HG02763 (cell line): ENCODE measurements around the gene CNST.
"Not testable (repeated sequence)": the region's sequence is repeated elsewhere in the genome, so short reads cannot be mapped to it uniquely, and the experiment has no call there.

Source experiments
- ATAC-seq: cut with Tn5 transposase; IDR thresholded peaks from one replicate; pipeline ENCODE4 v1.9.1; 2021; ENCODE audit warnings: mild to moderate bottlenecking, moderate library complexity; ENCODE audit not compliant: unreplicated experiment

Gene CNST

DNA sequence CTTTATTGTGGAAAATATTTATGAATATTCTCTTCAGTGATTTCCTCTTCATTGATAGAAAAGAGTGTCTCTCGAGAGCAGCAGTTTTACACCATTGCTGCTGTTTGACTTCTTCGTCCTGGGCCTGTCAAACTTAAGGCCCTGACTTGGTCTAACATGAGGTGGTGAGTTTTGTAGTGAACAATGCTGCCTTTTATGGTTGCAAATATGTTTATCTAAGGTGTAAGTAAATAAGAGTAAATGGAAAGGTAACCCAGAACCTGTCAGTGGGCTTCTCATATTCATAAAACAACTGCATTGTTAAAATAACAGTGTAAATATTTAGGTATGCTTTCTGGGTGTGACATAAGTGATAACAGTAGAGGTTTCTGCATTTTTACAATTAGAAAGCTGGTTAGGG is 95.2 kb downstream of the CNST start:
- no peak for ATAC-seq

DNA sequence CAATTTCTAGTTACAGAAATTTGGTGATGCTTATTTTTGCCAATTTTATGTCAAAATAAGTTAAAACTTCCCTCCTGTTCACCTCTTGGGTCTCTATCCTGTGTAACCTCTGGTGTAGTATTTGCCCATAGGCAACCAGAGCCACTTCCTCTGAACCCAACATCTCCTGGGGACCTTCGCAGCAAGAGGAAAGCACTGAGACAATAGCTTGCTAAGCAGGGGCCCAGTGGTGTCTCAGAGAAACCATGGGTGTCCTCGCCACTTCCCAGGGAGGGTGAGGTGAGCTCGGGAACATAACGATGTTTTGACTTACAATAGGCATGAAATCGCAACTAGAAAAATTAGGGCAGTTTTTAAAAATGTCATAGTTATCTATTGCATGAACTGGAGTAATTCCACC is 101.5 kb downstream of the CNST start:
- no peak for ATAC-seq

DNA sequence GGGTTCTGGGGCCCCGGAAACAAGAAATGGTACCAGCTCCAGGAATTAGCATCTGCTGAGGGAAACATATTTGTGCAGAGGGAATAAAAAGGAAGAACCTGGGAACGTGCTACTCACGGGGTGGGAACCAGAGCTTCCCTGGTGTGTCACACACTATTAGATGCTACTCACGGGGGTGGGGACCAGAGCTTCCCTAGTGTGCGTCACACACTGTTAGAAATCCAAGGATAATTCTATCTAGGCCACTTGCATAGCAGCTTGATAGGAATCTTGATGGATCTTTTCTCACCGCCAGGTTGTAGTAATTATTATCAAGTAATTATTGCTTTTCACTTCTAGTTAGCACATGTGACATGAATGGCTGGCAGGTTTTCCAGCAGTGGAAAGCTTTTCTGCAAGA is 103.4 kb downstream of the CNST start:
- ATAC-seq: no peak

DNA sequence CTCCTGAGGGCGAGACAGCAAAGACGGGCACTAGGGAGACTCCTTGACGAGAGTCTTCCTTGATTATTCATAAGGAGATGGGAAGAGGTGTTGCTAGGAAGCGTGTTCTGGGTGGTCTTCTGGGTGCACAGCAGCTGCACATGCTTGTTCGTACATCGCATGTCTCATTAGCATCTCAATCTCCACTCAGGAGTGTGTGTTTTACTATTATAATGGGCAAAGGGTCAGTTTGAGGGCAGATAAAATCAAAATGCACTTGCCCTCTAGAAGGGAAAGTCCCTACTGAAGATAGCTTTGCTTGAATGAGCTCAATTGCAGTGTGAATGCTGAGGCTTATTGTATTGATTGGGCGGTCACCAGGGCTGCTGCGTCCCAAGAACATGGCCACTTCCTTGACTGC is 107.8 kb downstream of the CNST start:
- ATAC-seq: no peak

DNA sequence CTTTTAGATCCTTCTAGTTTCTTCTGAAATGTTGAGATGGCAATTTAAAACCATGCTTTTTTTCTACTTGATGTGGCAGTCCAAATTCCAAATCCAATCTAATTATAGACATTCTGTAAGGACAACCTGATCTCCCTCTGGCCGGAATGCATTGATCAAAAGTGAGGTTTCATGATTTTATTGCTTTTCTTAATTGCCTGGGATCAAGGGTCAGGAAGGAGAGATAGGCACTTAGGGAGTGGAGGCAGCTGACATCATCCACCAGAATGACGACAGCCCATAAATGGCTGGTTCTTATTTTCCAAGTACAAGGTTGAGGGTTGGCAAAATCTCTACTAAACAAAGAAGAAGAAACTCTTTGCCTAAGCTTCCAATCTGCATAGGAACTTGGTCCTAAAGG is 111.6 kb downstream of the CNST start:
- ATAC-seq: no peak

DNA sequence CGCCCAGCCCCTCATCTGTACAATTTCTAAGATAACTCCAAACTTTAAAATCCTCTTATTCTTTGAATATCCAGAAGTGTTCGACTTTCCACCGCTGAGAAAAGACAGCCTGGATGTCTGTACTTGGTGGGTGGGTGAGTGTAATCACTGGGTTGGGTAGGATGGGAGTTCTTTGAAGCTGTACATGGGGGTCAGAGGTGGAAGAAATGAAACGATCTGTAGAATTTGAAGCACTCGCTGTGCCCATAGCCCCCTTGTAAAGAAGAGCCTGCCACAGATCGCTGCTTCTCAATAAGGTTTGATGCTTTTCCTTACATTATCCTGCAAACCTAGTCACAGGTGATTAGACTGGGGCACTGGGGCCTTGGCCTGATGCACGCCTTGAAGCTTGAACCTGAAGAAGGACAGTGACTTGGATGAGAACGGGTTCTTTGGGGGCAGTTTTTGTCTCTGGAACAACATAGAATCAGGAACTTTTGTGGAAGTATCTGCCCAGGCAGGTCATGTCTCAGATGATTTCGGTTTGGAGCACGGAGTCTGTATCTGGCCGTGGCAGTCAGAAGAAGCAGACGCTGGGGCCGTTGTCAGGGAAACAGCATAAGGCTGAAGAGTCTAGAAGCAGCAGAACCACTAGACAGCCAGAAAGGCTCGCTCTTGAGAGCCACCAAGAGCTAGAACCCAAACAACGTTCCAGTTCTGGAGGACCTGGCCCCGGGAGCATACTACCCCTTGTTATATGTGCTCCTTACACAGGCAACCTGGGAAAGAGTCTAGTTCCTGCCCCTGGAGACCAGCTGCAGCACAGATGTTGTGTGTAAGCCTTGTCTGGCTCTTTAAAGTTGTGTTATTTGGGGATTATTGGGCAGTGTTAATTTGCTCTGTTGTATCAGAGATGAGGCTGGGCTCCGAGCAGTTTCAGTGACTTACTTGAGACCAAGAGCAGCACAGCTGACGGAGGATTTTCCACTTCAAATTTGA is 112.8 kb downstream of the CNST start:
- ATAC-seq: no peak

DNA sequence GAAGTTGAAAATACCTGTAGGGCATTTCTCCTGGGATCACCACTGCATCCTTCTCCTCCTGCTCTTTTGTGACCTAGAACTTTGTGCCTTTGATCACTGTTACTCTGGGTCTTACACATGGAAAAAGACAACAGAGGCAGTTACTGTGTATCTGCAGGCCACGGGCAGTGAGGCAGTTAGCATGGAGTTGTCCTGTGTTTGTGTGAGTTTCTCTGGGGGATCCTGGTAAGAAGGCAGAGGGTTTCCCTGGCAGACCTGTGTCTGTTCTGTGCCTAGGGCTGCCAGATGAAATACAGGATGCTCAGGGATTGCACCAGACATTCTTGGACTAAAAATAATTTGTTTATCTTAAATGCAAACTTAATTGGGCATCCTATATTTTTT is 113.5 kb downstream of the CNST start:
- no peak for ATAC-seq

DNA sequence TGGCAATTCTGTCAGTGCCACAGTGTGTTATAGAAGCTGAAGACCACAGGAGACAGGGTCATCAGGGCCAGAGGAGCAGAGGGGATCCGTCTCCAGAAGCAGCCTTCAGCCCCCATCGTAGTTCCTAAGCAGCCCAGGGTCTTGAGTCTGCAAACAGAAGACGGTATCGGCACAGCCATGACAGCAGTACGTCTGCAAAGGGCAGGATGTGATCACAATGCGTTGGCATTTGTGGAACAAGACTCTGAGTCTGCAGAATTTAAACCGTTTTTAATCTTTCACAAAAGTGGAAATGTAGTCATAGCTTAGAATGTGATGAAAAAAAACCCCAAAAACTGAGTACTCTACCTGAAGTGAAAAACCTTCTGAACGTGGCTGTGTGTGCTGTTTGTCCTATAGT is 113.9 kb downstream of the CNST start:
- no peak for ATAC-seq

DNA sequence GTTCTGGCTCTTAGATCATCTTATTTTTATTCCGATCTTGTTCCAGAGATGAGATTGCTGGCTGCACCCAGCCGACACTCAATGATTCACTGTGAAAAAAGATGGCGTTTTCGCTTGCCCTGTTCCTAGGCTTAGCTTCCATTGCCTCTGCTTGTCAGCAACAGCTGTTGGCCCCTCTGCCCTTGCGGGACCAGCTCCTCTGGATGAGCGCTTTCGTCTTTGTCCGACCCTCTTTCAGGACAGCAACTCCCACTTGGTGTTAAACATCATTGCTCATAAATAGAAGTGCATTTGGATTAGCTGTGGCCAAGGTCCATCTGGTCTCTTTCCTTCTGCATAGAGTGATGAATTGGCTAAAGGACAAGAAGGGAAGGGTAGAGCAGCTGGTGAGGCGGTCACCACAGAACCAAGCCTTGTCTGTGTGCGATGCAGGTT is 114.5 kb downstream of the CNST start:
- no peak for ATAC-seq

DNA sequence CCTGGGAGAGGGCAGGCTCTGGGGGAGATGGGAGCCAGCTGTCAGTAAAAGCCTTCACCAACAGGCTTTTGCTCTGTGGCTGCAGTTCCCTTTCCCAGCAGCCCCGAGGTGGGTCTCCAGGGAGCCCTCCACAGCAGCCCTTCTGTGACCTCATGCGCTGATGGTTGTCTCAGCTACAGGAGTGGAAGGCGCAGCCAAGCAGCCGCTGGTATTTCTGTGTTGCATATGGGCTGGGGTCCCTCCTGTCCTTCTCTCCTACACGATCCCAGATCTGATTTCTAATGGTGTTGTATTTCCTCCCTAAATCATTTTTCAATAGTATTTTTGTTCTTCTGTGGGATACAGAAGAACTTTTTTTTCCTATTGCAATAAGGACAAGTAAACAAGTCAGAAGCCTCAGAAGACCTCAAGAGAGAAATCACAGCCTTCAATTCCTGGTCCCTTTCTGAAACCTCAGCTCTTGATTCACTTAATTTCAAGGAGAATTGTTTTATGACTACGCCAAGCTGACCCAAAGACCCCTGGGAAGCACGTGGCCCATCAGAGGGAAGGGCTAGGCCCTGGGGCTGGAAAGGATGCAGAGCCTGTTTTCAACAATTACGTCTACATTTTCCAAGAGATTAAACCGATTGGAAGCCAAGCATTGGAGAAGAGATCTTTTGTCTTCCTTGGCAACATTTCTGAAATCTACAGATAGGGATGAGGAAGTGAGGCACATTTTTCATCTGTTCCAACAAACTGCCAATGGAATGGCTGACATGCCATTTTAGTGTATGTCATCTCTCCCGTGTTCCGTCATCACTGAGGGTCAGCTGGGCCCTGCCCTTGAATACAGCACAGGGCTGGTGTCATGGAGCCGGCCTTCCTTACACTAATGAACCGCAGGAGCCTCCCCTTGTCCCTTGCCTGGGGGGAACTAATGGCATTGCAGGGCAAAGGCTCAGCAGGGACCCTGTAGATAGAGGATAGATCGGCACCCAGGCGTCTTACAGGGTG is 115.9 kb downstream of the CNST start:
- no peak for ATAC-seq

DNA sequence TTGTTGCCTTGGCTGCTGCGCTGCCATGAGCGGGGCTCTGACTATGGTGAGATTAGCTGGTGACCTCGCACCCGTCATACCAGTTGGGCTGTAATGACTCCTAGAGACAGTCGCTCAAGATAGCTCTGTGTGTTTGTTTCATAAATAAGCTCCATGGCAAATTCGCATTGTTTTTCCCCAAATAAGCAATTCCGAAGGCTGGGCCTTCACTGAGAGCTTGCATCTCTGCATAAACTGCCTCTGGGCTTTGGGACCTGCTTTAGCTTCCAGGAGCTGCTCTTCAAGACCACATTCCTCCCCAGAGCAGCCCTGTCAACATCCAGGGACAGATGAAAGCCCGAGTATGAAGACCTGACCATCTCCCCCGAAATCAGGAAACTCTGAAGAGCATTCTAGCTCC is 117.3 kb downstream of the CNST start:
- ATAC-seq: no peak

DNA sequence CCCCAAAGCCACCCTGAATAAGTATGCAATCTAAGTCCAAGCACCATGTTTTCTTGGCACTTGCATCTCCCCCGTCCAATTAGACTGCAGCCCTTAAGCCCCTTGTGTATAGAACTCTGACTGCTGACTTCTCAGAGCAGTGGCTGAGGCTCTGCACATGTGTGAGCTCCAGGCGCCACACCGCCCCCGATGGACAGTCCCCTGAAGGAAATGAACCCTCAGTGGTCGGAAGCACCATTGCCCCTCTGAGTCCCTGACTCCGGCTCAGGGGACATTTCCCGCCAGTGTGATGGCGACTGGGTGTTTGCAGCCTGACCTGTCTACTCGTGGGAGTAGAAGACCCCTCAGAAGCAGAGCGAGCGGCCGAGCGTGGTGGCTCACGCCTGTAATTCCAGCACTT is 120.7 kb downstream of the CNST start:
- ATAC-seq: no peak

DNA sequence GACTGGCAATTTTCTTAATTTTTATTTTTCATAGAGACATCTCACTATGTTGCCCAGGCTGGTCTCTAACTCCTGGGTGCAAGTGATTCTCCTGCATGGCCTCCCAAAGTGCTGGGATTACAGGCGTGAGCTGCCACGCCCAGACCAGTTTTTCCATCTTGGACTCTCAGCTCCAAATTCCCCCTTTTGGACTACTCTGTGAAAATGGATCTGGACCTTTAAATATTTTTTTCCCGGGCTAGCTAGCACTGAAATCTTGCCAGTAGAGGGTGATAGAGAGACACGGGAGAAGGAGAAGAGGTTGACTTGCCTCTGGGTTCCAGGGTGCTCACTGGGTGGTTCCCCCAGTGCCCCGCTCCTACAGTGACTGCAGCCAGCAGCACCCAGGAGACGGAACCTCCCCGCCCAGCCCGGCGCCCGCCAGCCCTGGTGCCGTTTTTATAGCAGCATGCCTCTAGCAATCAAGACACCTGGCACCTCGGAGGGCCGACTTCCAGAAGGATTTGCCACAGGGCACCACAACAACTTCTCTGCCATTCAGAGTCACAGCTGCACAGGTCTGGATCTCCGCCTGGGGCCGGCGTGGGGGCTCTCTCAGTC is 123.3 kb downstream of the CNST start:
- peak; percentile 94 for ATAC-seq

DNA sequence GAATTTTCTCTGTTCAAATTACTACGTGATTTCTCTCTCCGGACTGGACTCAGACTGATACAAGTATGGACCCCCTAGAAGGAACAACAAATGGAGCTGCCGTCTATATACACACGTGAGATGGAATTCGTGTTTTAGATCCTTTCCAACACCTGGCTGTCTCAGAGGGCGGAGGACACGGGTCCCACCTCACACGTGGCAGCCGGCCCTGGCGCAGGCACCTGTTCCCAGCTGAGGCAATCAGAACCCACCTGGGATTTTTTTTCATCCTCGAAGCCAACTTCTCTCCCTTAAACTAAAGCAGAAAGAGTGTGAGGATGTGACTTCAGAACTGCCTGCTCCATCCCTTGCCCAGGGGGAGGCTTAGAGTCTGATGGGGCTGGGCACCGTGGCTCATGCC is 123.8 kb downstream of the CNST start:
- no peak for ATAC-seq

DNA sequence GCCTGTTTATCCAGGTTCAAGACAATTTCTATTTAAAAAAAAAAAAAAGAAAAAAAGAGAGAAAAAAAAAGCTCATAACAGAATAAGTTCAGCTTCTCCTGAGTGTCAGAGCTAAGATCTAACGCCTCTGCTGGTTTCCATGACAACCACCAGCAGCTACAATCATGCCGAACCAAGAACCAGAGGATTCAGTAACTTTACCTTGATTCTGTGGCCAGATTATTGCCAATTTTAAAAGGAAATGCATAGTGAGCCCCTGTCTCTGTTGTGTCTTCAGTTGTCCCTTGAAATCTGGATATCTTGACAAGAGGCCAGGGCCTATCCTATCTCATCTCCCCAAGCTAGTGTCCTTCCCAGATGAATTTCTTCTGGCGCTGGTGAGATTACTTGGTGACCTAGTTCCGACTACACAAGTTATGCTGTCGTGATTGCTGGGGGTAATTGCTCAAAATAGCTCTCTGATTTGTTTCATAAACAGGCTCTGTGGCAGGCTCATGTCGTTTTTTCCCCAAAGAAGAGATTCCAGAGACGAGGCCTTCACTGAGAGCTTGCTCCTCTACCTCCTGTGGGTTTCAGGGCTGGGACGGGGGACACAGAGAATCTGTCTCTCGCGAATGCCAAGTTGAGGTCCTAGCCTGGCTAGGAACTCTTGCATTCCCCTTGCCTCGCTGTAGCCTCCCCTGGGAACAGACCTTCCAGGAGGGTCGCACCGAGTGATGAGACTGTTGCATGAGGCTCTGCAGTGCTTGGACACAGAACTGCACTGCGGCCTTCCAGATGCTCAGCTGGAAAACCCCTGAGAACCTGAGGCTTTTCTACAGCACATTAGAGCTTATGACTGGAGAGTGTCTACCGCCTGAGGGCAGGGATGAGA is 125.6 kb downstream of the CNST start:
- no peak for ATAC-seq

DNA sequence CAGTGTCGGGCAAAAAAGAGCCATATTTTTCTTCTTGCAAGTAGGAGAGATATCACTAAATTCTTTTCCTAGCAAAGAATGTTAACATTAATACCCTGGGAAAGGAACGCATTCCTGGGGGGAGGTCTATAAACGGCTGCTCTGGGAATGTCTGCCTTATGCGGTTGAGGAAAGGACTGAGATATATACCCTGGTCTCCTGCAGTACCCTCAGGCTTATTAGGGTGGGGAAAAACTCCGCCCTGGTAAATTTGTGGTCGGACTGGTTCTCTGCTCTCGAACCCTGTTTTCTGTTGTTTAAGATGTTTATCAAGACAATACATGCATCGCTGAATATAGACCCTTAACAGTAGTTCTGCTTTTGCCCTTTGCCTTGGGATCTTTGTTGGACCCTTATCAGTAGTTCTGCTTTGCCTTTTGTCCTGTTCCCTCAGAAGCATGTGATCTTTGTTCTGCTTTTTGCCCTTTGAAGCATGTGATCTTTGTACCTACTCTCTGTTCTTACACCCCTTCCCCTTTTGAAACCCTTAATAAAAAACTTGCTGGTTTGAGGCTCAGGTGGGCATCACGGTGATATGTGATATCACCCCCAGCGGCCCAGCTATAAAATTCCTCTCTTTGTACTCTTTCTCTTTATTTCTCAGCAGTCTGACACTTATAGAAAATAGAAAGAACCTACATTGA is 128.1 kb downstream of the CNST start:
- not testable (repeated sequence) for ATAC-seq

DNA sequence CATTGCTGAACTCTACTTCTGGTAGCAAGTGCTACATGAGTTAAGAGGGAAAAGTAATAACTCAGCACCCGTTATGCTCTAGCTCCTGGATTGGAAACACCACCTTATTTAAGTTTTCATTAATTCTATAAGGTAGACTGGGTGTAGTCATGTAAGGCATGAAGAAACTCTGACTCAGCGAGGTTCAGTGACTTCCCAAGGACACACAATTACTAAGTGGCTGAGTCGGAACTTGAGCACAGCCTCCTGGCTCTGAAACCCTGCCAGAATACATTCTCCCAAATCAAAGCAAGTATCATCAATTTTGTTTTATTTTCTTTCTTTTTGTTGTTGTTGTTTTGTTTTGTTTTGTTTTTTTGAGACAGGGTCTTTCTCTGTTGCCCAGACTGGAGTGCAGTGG is 128.9 kb downstream of the CNST start:
- ATAC-seq: no peak

DNA sequence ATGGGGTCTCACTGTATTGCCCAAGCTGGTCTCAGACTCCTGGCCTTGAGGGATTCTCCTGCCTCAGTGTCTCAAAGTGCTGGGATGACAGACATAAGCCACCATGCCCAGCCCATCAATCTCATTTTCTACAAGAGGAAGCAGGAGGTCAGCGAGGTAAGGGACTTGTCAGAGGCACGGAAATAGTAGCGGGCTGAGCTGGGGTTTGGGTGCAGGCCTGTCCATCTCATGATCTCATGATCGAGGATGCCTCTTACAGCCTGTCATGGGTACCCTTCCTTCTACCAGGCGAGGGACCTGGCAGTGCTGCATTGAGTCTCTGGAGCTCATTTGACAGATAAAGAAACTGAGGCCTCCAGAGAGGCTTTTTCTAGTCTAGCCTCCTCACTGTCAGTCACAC is 129.4 kb downstream of the CNST start:
- ATAC-seq: no peak

DNA sequence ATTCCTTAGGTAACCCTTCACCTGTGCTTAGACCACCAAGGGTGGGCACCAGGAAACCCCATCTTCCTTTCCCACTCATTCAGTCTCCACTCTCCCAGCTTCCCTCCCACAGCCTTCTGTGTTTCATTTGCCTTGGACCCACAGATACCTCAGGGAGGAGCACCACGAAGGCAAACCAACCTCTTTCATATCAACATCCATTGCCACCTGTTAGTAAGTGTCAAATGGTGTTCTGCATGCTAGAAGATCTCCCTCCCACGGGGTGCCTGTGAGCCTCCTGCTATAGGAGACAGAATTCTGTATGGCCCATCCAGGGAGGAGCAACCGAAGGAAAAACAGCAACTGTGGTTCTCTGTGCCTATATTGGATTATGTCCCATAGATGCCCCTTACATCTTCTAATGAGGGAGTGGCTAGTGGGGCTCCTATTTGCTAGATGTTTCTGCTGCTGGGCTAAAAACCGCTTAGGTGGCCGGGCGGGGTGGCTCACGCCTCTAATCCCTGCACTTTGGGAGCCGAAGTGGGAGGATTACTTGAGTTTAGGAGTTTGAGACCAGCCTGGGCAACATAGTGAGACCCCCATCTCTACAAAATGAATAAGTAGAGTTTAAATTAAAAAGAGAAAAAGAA is 132.3 kb downstream of the CNST start:
- ATAC-seq: no peak
